Suppressor macrophage treated with lipopolysaccharide for 1 hour (primary cell): ENCODE results near the gene TRIM58.

Source experiments
- DNase-seq, 3 donors: peaks; one replicate each; pipeline ENCODE4 v3.0.0-alpha.2; 2020 to 2022

The TRIM58 gene, protein sequence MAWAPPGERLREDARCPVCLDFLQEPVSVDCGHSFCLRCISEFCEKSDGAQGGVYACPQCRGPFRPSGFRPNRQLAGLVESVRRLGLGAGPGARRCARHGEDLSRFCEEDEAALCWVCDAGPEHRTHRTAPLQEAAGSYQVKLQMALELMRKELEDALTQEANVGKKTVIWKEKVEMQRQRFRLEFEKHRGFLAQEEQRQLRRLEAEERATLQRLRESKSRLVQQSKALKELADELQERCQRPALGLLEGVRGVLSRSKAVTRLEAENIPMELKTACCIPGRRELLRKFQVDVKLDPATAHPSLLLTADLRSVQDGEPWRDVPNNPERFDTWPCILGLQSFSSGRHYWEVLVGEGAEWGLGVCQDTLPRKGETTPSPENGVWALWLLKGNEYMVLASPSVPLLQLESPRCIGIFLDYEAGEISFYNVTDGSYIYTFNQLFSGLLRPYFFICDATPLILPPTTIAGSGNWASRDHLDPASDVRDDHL

DNA sequence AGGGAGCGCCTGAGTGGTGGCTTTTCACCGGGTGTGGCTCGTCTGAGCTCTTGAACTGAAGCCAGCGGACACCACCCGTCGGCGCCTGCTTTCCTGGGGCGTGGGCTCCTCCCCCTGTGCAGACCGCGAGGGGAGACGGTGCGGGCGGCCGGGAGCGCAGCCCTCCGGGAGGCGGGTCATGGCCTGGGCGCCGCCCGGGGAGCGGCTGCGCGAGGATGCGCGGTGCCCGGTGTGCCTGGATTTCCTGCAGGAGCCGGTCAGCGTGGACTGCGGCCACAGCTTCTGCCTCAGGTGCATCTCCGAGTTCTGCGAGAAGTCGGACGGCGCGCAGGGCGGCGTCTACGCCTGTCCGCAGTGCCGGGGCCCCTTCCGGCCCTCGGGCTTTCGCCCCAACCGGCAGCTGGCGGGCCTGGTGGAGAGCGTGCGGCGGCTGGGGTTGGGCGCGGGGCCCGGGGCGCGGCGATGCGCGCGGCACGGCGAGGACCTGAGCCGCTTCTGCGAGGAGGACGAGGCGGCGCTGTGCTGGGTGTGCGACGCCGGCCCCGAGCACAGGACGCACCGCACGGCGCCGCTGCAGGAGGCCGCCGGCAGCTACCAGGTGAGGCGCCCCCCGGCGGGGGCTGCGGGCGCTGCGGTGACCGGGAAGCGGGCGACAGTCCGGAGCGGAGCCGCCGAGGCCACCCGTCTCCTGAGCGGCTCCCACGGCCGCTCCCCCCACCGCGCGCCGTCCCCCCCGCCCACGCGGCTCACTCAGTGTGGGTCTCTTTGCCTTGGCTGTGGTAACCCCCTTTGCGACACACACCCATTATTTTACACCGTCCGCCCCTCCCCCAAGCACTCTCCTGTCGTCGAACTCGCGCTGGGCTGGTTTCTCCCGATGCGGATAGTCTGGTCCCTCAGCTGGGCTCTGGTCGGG, at the start of gene TRIM58:
TSS of gene TRIM58 (plus strand) at position 119 of the 916 bp plus-strand sequence. CDS start at position 179, 60 bp downstream.
- peak; percentile 32 to 75 (median 57) for DNase-seq

DNA sequence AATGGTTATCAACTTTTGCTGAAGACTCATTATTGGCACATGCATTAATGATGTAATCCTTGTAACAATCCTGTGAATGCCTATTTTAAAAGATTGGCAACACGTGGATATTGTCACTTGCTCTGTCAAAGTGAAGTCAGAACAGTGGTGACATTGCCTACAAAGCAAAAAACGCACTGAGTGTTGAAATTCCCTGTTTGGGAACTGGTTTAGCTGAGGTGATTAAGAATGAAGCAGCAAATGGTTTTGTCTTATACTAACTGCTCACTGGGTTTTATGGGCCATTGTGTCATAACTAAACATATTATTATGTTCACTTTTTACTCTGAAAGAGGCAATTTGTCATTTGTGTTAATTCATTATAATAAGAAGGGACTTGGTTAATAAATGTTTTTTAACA, 44.4 kb upstream of the TRIM58 start:
- DNase-seq, result no peak

DNA sequence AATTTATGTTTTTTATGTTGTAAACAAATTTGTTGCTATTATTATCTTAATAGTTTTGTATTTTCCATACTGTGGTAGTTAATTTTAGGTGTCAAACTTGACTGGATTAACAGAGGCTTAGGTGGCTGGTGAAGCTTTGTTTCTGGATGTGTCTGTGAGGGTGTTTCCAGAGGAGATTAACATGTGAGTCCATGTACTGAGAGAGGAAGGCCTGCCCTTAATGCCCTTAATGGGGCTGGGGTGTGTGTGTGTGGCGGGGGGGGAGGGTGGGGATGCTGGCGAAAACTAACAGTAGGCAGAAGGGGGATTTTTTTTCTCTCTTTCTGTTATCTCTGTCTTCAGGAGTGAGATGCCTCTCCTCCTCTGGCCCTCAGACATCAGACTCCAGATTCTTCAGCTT, 34.9 kb upstream of the TRIM58 start:
- DNase-seq, result no peak

DNA sequence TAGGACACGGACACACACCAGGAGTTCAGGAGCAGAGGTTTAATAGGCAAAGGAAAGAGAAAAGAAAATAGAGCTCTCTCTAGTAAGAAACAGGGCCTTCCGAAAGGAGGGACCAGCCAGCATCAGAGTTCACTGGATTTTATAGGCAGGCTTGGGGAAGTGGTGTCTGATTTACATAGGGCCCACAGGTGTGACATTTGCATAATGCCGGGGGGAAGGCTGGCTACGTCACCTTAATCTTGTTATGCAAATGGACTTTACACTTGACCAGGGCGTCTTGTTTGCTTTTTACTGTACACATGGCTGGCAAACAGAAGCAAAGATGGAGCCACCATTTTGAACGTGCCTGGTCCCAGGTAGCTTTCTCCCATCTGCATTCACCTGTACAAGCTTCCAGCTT, 33.0 kb upstream of the TRIM58 start, which contains the start of gene OR14A16:
TSS of gene OR14A16 (minus strand) at position 97 of the 400 bp plus-strand sequence. CDS start 8,390 bp downstream, outside the sequence.
- no peak for DNase-seq

DNA sequence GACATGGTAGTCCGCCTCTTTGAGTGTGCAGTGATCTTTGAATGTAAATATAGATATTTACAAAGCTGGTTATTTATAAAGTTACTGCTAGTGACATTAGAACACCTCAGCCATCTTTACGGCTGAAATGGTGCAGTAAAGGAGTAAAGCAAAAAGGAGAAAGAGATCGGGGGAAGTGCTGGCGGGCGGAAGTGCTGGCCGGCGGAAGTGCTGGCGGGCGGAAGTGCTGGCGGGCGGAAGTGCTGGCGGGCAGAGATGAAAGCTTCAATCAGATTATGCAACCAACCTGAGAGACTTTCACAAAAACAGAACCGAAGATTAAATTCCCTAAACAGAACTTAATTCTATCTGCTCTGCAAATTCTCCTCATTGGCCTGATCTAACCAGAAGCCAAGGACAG, 31.6 kb upstream of the TRIM58 start:
- no peak for DNase-seq

DNA sequence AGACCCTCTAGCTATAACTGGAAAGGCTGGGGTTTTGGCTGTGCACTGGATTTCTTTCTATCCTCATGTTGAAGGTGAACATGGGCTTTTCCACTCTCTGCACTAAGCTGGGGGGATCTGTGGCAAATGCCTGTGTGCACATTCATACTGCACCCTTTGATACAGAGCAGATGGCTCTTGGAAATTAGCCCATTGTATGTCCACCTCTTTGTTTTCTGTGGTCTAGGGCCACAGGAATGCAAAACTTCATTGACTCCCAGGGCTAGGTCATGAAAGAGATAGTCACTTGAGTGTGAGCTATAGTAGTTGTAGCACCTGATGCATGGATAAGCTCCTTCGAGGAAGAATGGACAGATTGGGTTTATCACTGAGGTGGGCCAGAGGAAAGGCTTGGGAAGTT, 27.3 kb upstream of the TRIM58 start:
- no peak for DNase-seq

DNA sequence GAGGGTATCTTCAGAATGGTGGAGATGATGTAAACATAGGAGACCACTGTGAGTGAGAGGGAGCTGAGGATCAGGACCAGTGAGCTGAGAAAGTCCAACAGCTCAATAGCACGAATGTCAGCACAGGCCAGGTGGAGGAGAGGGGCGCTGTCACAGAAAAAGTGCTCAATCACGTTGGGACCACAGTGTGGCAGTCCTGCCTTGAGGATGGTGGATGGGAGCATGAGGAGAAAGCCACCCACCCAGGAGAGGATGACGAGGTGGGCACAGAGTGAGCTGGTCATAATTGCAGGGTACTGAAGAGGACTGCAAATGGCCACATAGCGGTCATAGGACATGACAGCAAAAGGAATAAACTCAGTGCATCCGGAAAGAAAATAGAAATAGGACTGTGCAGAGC, 23.4 kb upstream of the TRIM58 start:
- no peak for DNase-seq

DNA sequence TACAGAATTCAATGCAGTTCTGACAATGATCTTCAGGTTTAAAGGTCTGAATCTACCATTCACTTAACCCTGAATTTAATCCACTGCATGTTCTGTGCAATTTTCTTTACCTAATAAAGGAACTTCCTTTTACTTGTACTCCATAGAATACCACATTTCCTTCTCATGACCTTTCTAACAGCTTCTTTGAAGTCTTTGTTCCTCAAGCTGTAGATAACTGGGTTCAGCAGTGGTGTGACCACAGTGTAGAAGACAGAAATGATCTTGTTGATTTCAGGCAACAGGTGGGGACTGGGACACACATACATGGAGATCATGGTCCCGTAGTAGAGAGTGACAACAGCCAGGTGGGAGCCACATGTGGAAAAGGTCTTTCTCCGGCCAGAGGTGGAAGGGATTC, 16.2 kb upstream of the TRIM58 start:
- no peak for DNase-seq

DNA sequence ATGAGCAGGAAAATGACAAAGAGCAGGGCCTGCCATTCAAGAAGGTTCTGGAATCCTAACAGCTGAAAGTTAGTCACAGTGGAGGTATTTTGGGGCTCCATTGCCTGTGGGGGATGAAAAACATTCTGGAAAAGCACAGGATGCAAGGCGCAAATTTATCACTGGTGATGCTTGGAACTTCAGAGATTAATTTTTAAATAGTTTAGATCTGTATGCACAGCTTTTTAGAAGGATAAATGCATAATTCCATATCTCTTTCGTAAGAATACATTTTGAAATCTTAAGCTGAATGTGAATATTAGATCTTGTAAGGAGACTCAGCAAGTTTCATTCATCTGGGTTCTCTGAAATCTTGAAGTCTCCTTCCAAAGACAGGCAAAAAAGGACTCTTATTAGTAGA, 15.2 kb upstream of the TRIM58 start, which contains the start of gene OR11L1:
TSS of gene OR11L1 (minus strand) at position 101 of the 400 bp plus-strand sequence. CDS start at position 101, 0 bp downstream.
- no peak for DNase-seq

DNA sequence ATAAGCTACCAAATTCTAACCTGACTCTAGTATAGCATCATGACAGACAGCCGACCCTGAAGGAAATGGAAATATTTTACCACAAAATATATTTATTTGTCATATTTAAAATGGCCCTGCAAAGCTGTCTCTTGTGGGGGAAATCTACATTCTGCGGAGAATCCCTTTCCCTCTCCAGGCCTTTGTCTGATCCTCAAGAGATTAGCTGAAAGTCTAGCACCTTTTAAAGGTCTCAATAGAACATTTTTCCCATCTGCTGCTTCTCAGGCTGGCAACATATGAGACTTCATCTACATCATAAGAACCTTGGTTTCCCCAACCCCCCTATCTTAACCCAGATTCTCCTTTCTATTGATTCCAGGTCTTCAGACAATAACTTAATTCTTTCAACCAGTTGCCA, 13.6 kb upstream of the TRIM58 start:
- DNase-seq, result no peak

DNA sequence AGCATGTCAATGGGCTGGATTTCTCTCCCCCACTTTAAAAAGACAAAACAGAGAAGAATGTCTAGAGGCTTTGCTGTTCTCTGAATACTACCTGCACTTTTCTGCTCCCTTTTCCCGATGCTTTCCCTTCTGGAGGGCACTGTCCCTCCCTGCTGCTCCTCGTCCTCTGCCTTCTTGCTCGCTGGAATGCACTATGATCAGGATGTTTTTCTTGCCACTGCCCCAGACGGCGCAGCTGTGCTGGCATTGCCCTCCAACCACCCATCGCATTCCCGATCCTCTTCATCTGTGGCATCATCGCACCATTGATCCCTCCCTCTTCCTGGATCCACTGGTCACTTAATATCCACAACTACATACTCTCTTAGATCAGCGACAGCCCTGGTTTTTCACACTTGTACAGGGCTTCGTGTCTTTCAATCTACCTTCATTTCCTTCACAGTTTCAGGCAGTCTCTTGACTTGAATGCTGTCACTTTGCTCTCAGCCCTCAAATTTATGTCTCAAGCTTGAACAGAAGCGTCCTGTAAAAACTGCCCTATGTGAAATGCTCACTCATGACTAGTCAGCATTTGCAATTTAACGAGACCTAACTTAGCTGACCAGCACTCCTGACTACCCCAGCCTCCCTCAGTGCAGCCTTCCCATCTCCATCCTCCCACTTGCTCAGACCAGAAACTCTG, 11.8 kb upstream of the TRIM58 start:
- no peak for DNase-seq

DNA sequence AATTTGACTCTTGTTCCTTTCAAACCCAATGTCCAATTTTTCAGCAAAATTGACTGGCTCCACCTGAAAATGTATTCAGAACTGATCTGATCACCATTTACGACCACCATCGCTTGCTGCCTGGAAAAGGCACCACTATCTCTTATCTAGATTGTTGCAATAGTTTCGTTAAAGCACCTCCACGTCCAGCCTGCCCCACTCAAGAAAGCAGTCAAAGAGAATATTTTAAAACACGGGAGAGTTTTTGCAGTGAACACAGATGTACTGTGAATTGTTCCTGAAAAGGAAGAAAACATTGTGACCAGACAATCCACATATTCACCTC, 11.3 kb upstream of the TRIM58 start:
- no peak for DNase-seq

DNA sequence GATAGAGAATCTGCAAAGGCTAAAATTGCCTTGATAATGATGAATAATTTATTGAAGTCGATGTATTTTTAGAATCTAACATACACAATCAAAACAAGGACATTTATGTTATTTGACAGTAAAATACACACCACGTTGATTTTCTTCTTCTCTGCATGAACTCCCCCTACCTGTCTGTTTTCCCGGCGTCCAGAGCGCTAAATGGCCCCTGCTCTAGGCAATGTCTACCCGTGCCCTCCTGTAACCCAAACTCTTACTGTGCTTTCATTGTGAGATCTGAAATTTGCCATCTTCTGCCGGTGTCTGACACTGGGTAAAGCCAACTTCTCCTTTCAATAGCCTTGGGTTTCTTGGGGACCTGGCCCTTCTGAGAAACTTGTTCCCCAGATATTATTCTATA, 8.6 kb upstream of the TRIM58 start:
- DNase-seq, result no peak

DNA sequence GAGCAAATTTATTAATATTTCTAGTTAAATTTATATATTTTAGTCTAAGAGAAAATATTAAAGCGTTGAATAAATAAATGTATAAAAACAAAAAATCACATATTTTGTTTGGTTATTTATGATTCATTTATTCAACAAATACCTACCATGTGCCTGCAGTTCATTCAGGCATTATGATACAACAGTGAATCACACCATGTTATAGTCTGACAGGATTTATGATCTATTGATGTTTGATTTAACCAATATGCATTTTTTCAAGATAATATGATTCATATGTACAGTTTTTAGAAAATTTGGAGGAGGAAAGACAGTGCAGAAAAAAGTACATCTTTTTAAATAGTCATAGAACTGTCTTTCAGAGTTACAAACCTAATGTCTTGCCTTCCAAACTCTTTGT, 7.4 kb upstream of the TRIM58 start:
- no peak for DNase-seq

DNA sequence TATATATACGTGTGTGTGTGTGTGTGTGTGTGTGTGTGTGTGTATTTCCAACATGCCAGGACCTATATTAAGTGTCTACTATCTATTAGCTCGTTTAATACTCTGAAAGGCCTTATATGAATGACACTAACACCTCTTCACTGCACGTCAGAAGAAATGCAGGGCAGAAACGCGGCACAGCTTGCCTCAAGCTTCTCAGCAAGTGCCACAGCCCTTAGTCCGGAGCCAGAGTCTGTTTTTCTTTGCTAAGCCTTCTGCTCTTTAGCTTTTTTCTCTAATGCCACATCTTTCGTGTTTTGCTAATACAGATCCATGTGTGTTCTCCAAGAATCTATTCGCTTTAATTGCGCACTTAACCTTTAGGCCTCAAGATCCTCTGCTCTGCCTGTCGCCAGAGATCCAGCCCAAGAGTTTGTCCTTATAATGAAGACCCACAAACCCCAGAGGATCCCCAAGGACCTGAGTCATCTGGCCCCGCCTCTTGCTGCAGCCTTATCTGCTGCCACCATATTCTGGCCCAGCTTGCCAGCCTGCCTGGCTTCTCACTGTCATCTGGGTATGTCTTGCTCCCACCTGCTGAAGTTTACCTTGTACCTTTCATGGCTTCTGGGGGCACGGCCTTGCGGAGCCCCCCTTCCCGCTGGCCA, 2.0 kb upstream of the TRIM58 start:
- no peak for DNase-seq

DNA sequence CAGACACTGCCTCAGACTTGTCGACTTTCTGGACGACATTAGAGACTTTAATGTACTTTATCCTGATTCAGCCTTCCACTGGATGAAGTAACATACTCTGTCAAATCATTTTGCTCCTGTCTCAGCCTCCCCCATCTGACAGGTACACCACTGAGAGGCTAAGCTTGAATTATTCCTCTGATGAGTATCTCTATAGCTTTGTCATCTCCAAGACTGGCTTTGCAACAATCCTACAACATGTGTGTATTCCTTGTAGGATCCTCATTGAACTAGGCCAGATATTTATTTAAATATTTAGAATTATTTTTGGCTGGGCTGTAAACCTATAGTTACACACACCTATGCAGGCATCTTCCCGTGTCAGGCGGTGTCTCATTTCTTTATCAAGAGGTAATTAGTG, 1.1 kb upstream of the TRIM58 start:
- DNase-seq, result no peak

DNA sequence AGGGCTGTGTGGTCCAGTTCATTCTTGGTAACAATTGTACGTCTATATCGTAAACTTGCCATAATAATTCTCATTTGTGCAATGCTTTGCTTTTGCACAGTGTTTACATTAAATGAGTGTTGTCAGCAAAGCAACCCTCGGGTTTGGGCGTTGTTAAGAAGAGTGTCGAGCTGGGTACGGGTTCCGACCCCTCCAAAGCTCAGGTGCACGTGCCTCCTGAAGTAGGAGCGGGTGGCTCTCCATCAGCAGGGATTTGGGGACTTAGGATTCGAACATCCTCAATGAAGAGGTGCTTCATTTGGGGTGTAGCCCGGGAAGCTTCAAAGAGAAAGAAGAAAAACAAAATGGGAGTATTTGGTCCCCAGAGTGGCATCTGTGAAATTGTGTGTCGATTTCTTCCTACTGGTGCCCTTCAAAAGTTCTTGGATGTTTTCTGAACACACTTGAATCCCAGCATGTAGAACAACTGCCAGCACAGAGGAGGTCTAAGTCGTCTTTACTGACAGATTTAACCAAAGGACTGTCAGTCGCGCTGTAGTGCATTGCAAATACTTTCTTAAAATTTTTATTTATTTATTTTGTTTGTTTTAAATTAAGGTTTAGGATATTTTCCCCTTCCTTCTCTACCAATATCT, 1.1 kb downstream of the TRIM58 start:
- peak in 1 of 3 donors; percentile 3 for DNase-seq

DNA sequence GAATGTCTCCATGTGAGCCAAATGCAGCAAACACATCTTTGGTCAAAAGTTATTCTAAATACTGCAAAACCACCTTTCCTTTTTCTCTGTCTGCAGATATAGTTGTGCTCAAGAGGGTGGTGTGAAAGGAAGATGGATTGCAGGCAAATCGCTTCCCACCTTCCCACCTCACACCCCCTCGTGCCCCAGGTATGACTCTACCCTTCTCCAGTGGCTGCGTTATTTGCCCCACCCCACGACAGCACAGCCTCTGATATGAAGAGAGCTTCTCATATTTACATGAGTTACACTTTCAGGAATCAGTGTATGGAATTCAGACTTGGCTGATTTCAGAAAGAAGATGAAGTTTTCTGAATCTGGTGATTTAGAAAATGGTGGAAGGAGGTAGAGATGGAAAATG, 5.8 kb downstream of the TRIM58 start:
- no peak for DNase-seq

DNA sequence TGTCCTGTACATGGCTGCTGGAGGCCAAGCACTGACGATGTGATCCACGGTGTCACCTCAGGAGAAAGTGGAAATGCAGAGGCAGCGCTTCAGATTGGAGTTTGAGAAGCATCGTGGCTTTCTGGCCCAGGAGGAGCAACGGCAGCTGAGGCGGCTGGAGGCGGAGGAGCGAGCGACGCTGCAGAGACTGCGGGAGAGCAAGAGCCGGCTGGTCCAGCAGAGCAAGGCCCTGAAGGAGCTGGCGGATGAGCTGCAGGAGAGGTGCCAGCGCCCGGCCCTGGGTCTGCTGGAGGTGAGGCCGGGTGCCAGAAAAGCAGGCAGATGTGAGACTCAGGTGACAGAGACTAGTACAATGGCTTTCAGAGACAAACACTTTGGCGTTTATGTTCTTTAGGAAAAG, 7.7 kb downstream of the TRIM58 start:
- no peak for DNase-seq

DNA sequence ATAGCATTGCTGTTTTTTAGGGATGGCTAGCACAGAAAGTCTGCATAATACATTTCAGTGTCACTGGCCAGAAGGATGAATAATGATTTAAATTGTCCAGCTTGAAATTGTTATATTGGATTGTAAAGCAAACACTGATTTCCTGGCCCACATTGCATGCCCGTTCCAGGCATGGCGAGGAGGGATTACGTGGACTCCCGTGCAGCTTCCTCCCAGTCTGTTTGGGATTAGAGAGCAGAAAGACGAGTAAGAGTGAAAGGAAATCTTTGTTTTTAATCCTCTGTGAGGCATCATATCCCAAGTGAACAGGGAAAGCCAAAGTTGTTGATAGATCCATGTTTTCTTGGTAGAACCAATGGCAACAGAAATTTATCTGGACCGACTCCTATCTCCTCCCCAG, 8.4 kb downstream of the TRIM58 start:
- no peak for DNase-seq

DNA sequence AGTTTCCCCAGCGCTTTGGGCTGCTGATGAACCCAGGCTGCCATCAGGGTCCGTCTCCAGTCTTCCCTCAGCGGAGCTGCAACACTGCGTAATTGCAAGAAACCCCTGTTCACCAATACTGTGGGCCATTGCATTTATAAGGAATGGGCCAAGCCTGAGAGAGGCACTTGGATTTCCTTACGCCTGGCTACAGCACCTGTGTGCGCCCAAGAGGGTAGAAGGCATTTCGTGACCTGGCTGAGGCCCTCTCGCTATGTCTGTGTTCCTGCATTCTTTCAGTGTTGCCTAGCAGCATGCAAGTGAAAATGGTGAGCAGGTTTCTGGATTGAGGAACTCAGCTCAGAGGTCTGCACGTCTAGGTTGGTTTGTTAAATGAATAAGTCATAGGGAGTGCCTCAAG, 26.4 kb downstream of the TRIM58 start:
- DNase-seq, result no peak

DNA sequence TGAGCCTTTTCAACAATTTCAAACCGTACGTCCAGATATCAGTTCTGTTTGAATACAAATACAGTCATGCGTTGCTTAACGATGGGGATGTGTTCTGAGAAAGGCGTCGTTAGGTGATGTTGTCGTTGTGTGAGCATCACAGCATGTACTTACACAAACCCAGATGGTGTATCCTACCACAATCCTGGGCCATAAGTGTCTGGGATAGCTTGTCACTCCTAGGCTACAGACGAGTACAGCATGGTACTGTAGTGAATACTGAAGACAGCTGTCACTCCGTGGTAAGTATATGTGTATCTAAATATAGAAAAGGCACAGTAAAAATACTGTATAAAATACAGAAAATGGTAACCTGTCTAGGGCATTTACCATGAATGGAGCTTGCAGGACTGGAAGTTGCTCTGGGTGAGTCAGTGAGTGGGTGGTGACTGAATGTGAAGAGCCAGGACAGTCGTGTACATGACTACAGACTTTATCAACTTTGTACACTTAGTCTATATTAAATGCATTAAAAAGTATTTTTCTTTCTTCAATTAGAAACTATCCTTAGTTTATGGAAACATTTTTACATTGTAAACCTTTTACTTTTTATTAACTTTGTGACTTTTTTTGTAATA, 27.9 kb downstream of the TRIM58 start:
- DNase-seq, result peak; percentile 33 to 45 (median 35)
